Measurements from ENCODE around the gene AK8. TPM values are rescaled to one million over a fixed set of nuclear protein-coding genes. Genes with fewer than 3 reads are reported as not detected.

Gene AK8
- total and polyA plus RNA-seq, 12 donors = 0.09 to 1.0 (median 0.21) TPM; not detected in 6

DNA sequence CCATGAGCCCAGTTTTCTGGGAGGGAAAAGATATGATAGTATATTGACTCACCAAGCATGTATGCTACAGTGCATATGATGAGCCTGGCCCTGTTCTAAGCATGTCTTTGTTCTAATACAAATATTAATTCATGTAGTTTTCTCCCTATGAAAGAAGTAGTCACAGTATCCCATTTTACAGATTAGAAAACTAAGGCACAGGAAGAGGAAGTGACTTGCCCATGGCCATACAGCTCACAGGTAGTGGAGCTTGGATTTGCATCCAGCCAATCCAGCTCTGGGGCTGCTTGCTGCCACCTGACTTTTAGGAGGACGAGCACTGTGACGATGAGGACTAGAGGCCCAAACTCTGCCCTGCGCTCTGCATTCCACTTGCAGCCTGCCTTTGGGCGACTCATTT is 76.4 kb downstream of the AK8 start:
- Histone ChIP-seq H3K36me3 (no peaks in the 10 kb centered on the region), H3K4me1 (peaks cover 7 to 27% (median 13%) of the 10 kb centered on the region in 9 donors), H3K27ac (no peak overlapping the region), H3K4me3 (no peak overlapping the region), H3K9me3 (no peaks in the 10 kb centered on the region), H3K27me3 (peaks cover 0 to 32% (median 12%) of the 10 kb centered on the region in 7 donors)
- WGBS, 2 donors = 91 to 96% methylated on average over 4 of the region's 4 CpGs
- intact Hi-C loops (cut with DNase I) = loop anchor here in 9 of 10 donors (2.0 to 10.0 kb wide), 10 partner anchors 127 to 391 kb away; partner anchors contain the start of genes CFAP77 (in 6 of the 9), GFI1B (in 1 of the 9) and GTF3C4 (in 1 of the 9)
- TF ChIP-seq, protein P1, sequence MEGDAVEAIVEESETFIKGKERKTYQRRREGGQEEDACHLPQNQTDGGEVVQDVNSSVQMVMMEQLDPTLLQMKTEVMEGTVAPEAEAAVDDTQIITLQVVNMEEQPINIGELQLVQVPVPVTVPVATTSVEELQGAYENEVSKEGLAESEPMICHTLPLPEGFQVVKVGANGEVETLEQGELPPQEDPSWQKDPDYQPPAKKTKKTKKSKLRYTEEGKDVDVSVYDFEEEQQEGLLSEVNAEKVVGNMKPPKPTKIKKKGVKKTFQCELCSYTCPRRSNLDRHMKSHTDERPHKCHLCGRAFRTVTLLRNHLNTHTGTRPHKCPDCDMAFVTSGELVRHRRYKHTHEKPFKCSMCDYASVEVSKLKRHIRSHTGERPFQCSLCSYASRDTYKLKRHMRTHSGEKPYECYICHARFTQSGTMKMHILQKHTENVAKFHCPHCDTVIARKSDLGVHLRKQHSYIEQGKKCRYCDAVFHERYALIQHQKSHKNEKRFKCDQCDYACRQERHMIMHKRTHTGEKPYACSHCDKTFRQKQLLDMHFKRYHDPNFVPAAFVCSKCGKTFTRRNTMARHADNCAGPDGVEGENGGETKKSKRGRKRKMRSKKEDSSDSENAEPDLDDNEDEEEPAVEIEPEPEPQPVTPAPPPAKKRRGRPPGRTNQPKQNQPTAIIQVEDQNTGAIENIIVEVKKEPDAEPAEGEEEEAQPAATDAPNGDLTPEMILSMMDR (IDR thresholded peaks at IDR 0.05) = no peak
- DNase-seq (no peak), ATAC-seq (no peak)

DNA sequence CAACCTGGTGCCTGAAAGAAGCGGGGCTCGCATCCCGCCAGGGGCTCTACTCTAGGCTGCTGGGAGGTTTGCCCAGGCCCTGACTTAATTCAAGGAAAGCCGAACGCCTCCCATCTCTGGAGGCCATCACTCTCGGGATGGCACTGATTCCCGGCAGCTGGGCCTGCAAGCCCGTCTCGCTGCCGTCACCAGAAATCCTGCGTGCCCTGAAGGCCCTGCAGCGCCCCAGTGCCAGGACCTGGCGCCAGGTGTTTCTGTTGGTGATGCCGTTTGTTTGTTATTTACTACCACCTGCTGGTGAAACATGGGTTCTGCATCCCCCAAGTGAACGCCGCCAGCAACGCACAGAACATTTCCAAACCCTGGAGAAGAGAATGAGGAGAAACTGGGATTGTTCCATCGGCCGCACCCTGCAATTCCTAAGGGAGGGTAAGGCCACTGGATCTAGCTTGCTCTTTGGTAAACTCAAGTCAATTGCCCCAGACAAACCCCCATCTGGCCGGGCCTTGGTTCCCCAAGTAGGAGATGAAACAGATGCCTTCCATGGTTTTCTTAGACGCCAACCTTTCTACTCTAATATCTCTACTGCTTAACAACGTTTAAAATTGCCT is 77.9 kb downstream of the AK8 start:
- intact Hi-C loops (cut with DNase I) = loop anchor here (1.0 to 10.0 kb wide), 12 partner anchors 125 to 389 kb away; partner anchors contain the start of genes CFAP77 (in 6 of the 10), GFI1B (in 1 of the 10) and GTF3C4 (in 1 of the 10)
- Histone ChIP-seq H3K36me3 (no peaks in the 10 kb centered on the region), H3K27me3 (peaks cover 0 to 30% (median 12%) of the 10 kb centered on the region in 7 donors), H3K9me3 (no peaks in the 10 kb centered on the region), H3K4me3 (no peak overlapping the region), H3K4me1 (peaks cover 7 to 27% (median 13%) of the 10 kb centered on the region in 9 donors), H3K27ac (no peak overlapping the region)
- peak; percentile 69 to 73 for DNase-seq
- peak; percentile 53 to 87 (median 66) for ATAC-seq
- WGBS, 2 donors = 16 to 21% methylated on average over 22 of the region's 22 CpGs
- TF ChIP-seq, protein P1 (IDR thresholded peaks at IDR 0.05) = peak; percentile 78 to 92 (median 89)

DNA sequence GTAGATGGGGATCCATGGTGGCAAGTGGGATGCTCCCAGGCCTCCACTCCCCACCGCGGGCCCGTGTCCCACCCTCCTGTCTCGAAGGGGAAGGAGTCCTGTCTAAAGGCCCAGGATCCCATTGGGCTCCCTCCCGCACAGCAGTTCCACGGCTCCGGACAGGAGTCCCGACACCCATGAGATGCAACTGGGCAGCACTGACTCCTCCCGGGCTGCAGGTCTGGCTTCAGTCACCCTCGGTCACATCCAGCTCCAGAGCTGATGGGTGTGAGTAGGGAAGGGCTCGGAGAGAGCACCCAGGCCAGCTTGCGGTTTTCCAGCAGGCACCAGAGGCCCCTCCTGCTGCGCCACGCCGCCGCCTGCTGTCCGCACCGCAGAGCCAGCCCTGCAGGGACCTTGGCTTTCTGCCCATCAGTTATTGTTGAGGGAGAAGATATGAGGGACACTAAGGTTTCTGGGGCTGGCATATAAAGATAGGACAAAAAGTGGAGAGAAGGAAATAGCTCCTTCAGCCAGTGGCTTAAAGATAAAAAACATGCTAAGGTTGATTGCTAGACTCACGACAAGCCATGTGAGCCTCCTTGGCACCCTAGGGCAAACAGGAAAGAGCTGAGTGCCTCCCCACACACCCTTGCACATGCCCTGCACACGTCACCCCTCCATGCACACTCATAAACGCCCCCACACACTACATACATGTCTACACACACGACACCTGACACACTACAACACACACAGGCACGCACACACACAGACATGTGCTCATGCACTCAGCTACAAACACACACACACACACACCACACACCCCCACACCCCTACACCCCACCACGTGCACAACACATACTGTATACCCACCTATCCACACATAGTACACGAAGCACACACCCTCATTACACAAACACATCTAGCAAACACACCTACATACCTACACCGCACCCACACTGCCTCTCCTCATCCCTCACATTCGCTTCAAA is 79.0 kb downstream of the AK8 start:
- Histone ChIP-seq H3K9me3 (no peaks in the 10 kb centered on the region), H3K4me3 (no peak overlapping the region), H3K36me3 (no peaks in the 10 kb centered on the region), H3K27ac (peak overlapping the region in 3 of 10 donors; percentile 51 to 71 (median 52)), H3K4me1 (peaks cover 7 to 27% (median 13%) of the 10 kb centered on the region in 9 donors), H3K27me3 (peaks cover 0 to 26% (median 13%) of the 10 kb centered on the region in 7 donors)
- TF ChIP-seq, protein P1 (IDR thresholded peaks at IDR 0.05) = peak in 4 of 9 donors; percentile 16 to 27 (median 24)
- intact Hi-C loops (cut with DNase I) = loop anchor here in 9 of 10 donors (2.0 to 10.0 kb wide), 11 partner anchors 104 to 388 kb away; partner anchors contain the start of genes CFAP77 (in 2 of the 9) and GTF3C4 (in 2 of the 9)
- WGBS, 2 donors = 57 to 61% methylated on average over 27 of the region's 27 CpGs
- no peak for DNase-seq
- peak; percentile 30 to 72 (median 64) for ATAC-seq
